Tibial artery (tissue), 4 donors: ENCODE measurements around the gene AGXT2.

Source experiments
- DNase-seq, 2 donors: peaks; one replicate each; pipeline ENCODE4 v3.0.0-alpha.2; 2019
- H3K27ac ChIP-seq, 2 donors: fragments of 200-600 bp; sonication (generic) in 1 of 2; 1 replicate in 1 of 2; 2 replicates in 1 of 2; pipeline ENCODE4 v1.5.1; 2018 to 2019; ENCODE audit warnings: mild to moderate bottlenecking in 1 of 2
- H3K27me3 ChIP-seq, 2 donors: fragments of 200-600 bp; sonication (generic) in 1 of 2; one replicate each; pipeline versions ENCODE4 v1.5.1 to v1.6.0; 2016 to 2019
- H3K36me3 ChIP-seq, 3 donors: fragments of 200-600 bp; sonication (generic) in 2 of 3; one replicate each; pipeline ENCODE4 v1.5.1; 2016 to 2019; ENCODE audit warnings: mild to moderate bottlenecking in 2 of 3
- H3K4me1 ChIP-seq, 4 donors: fragments of 200-600 bp; sonication (generic) in 2 of 4; 1 replicate in 3 of 4; 2 replicates in 1 of 4; pipeline ENCODE4 v1.5.1; 2016 to 2019
- H3K4me3 ChIP-seq, 2 donors: fragments of 200-600 bp; sonication (generic) in 1 of 2; 1 replicate in 1 of 2; 2 replicates in 1 of 2; pipeline ENCODE4 v1.5.1; 2018 to 2019; ENCODE audit warnings: mild to moderate bottlenecking in 2 of 2
- H3K9me3 ChIP-seq, 3 donors: fragments of 200-600 bp; sonication (generic) in 1 of 3; one replicate each; pipeline ENCODE4 v1.5.1; 2016 to 2019
- CTCF ChIP-seq, 2 experiments: fragments of 200-600 bp in 1 of 2; fragments of 450-650 bp in 1 of 2; IDR thresholded peaks; one replicate each; pipeline ENCODE4 v1.5.1; 2017 to 2019; ENCODE audit warnings: antibody characterized with exemption in 2 of 2, mild to moderate bottlenecking in 1 of 2, moderate library complexity in 1 of 2
- intact Hi-C: fragments of 100-400 bp; cut with DNase I; formaldehyde crosslinking; loops from one replicate; pipeline ENCODE4 v1.15.0; 2023; ENCODE audit warnings: low total_unique reads

The AGXT2 gene

DNA sequence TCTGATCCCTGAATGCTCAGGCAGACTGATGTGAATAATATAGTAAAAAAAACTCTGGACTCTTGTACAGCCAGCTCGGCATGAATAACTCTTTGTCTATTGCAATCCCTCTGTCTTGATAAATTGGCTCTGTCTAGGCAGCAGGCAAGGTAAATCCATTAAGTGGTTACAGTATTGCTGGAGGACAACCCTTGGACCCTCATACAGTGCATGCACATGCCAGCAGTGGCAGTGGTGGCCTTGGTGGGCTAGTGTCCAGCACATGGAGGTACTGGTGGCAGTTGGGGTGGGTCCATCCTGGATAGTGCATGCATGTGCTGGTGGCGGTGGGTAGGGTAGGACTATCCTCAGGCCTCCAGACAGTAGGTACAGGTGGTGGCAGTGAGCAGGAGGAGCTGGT, 79.5 kb downstream of the AGXT2 start:
- Histone ChIP-seq H3K27me3 (no peaks in the 10 kb centered on the region), H3K36me3 (peaks cover 0 to 5% (median 0%) of the 10 kb centered on the region in 3 donors), H3K4me1 (no peaks in the 10 kb centered on the region), H3K27ac (no peak overlapping the region), H3K9me3 (no peaks in the 10 kb centered on the region), H3K4me3 (no peak overlapping the region)
- no peak for TF ChIP-seq CTCF (IDR thresholded peaks at IDR 0.05)
- intact Hi-C loops = no loop called here
- DNase-seq = no peak

DNA sequence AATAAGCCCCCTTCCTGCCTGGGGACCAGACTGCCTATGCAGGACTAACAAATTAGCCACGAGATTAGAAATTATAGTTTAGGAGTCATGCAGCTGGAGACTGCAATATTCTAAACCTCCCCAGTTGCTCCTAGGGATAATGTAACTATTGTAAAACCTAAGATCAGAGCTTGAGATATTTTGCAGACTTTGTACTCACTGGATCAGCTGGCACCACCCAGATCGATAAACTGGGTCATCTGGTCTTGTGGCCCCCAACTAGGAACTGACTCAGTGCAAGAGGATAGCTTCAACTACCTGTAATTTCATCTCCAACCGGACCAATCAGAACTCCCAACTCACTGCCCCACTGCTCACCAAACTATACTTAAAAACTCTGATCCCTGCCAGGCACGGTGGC, 80.2 kb downstream of the AGXT2 start:
- DNase-seq = no peak
- Histone ChIP-seq H3K27ac (no peak overlapping the region), H3K4me1 (no peaks in the 10 kb centered on the region), H3K36me3 (peaks cover 0 to 5% (median 0%) of the 10 kb centered on the region in 3 donors), H3K9me3 (no peaks in the 10 kb centered on the region), H3K27me3 (no peaks in the 10 kb centered on the region), H3K4me3 (no peak overlapping the region)
- intact Hi-C loops = no loop called here
- TF ChIP-seq CTCF (IDR thresholded peaks at IDR 0.05) = no peak

- intact Hi-C loops = no loop called here
- no peak for DNase-seq
- TF ChIP-seq CTCF (IDR thresholded peaks at IDR 0.05) = no peak
- Histone ChIP-seq H3K36me3 (peaks cover 0 to 7% (median 3%) of the 10 kb centered on the region in 3 donors), H3K27ac (no peak overlapping the region), H3K4me1 (no peaks in the 10 kb centered on the region), H3K27me3 (no peaks in the 10 kb centered on the region), H3K4me3 (no peak overlapping the region), H3K9me3 (no peaks in the 10 kb centered on the region)
These were observed 88.4 kb downstream of the AGXT2 start for GRCh38 chr5:34959323-34959722.

- peaks cover 10 to 17% (median 11%) of the 10 kb centered on the region in 3 donors for H3K36me3 ChIP-seq
- H3K27ac ChIP-seq = no peak overlapping the region
- H3K4me3 ChIP-seq = no peak overlapping the region
- H3K27me3 ChIP-seq = no peaks in the 10 kb centered on the region
- no peaks in the 10 kb centered on the region for H3K9me3 ChIP-seq
- TF ChIP-seq CTCF (IDR thresholded peaks at IDR 0.05) = peak in 1 of 2 experiments; percentile 31
- intact Hi-C loops = no loop called here
- H3K4me1 ChIP-seq = no peaks in the 10 kb centered on the region
- no peak for DNase-seq
These were observed 89.7 kb downstream of the AGXT2 start for GRCh38 chr5:34957857-34958690.

- no peak overlapping the region for H3K27ac ChIP-seq
- intact Hi-C loops = no loop called here
These were observed 90.4 kb downstream of the AGXT2 start for GRCh38 chr5:34957321-34957720.

More at GRCh38 chr5:34957321-34957720, 90.4 kb downstream of the AGXT2 start:
- no peaks in the 10 kb centered on the region for H3K4me1 ChIP-seq
- H3K4me3 ChIP-seq = no peak overlapping the region
- no peak for TF ChIP-seq CTCF (IDR thresholded peaks at IDR 0.05)
- H3K9me3 ChIP-seq = no peaks in the 10 kb centered on the region
- H3K36me3 ChIP-seq = peaks cover 16 to 24% (median 16%) of the 10 kb centered on the region in 3 donors
- DNase-seq = no peak
- H3K27me3 ChIP-seq = no peaks in the 10 kb centered on the region
